Measurements from ENCODE around the gene CCDC3.

Gene CCDC3

DNA sequence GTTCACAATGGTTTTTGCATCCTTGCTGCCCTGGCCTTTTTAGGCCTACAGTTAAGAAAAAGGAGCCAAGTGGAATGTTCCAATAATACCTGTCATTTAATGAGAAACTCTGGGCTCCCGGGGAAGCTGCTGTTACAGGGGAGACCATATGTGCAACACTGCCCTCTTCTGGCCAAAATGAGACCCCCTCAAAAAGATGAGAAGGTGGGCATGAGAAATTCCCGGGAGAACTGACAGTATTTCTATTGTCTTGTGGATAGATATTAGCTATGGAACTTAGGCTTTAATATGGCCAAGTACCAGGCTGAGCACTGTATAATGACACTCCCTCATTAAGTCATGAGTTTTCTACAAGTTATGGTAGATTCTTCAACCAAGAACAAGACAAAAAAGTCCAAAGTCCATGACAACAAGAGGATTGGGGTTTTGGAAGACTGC is 99.4 kb downstream of the CCDC3 start:
- Histone ChIP-seq H3K9ac (ENCODE audit: low read length) (no peak overlapping the region), H3K36me3 (ENCODE audit: low read length) (no peaks in the 10 kb centered on the region), H4K20me1 (ENCODE audit: low read depth, low read length) (no peaks in the 10 kb centered on the region), H3K27me3 (ENCODE audit: low read length) (no peaks in the 10 kb centered on the region), H3K79me2 (ENCODE audit: insufficient read depth, low read length) (no peaks in the 10 kb centered on the region), H3K4me2 (ENCODE audit: low read depth, low read length, poor library complexity, severe bottlenecking) (no peak overlapping the region), H3K9me2 (replicated peaks; ENCODE audit: insufficient read depth, low read length) (no peaks in the 10 kb centered on the region), H3K9me3 (ENCODE audit: insufficient read depth, low read length) (no peaks in the 10 kb centered on the region), H3K4me3 (ENCODE audit: insufficient read depth, low read length, poor library complexity, severe bottlenecking) (no peak overlapping the region), H2AFZ (ENCODE audit: low read depth, low read length, severe bottlenecking) (no peak overlapping the region), H3K27ac (ENCODE audit: low read depth, low read length) (no peak overlapping the region), H3F3A (ENCODE audit: insufficient read depth) (no peaks in the 10 kb centered on the region)
- TF ChIP-seq EZH2phosphoT487 (conservative IDR thresholded peaks at IDR 0.05; ENCODE audit: low read length) = no peak
- TF ChIP-seq, protein P1, sequence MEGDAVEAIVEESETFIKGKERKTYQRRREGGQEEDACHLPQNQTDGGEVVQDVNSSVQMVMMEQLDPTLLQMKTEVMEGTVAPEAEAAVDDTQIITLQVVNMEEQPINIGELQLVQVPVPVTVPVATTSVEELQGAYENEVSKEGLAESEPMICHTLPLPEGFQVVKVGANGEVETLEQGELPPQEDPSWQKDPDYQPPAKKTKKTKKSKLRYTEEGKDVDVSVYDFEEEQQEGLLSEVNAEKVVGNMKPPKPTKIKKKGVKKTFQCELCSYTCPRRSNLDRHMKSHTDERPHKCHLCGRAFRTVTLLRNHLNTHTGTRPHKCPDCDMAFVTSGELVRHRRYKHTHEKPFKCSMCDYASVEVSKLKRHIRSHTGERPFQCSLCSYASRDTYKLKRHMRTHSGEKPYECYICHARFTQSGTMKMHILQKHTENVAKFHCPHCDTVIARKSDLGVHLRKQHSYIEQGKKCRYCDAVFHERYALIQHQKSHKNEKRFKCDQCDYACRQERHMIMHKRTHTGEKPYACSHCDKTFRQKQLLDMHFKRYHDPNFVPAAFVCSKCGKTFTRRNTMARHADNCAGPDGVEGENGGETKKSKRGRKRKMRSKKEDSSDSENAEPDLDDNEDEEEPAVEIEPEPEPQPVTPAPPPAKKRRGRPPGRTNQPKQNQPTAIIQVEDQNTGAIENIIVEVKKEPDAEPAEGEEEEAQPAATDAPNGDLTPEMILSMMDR (IDR thresholded peaks at IDR 0.05; ENCODE audit: insufficient read depth, low read length, poor library complexity, severe bottlenecking) = peak; percentile 86

- Histone ChIP-seq H3K9me3 (ENCODE audit: insufficient read depth, low read length) (no peaks in the 10 kb centered on the region), H3K27ac (ENCODE audit: low read depth, low read length) (no peak overlapping the region), H3K9me2 (replicated peaks; ENCODE audit: insufficient read depth, low read length) (no peaks in the 10 kb centered on the region), H3K4me3 (ENCODE audit: insufficient read depth, low read length, poor library complexity, severe bottlenecking) (no peak overlapping the region), H3K36me3 (ENCODE audit: low read length) (no peaks in the 10 kb centered on the region), H3K9ac (ENCODE audit: low read length) (no peak overlapping the region), H3K79me2 (ENCODE audit: insufficient read depth, low read length) (no peaks in the 10 kb centered on the region), H3K4me2 (ENCODE audit: low read depth, low read length, poor library complexity, severe bottlenecking) (no peak overlapping the region), H4K20me1 (ENCODE audit: low read depth, low read length) (no peaks in the 10 kb centered on the region), H2AFZ (ENCODE audit: low read depth, low read length, severe bottlenecking) (no peak overlapping the region), H3K27me3 (ENCODE audit: low read length) (no peaks in the 10 kb centered on the region), H3F3A (ENCODE audit: insufficient read depth) (no peaks in the 10 kb centered on the region)
- TF ChIP-seq, protein P1 (IDR thresholded peaks at IDR 0.05; ENCODE audit: insufficient read depth, low read length, poor library complexity, severe bottlenecking) = no peak
- no peak for TF ChIP-seq EZH2phosphoT487 (conservative IDR thresholded peaks at IDR 0.05; ENCODE audit: low read length)
Observed at GRCh38 chr10:12899546-12899945, 102.0 kb downstream of the CCDC3 start.

GRCh38 chr10:12898271-12898670 is 103.2 kb downstream of the CCDC3 start:
- Histone ChIP-seq H3K4me3 (ENCODE audit: insufficient read depth, low read length, poor library complexity, severe bottlenecking) (no peak overlapping the region), H3K36me3 (ENCODE audit: low read length) (no peaks in the 10 kb centered on the region), H3K9me2 (replicated peaks; ENCODE audit: insufficient read depth, low read length) (no peaks in the 10 kb centered on the region), H3K79me2 (ENCODE audit: insufficient read depth, low read length) (no peaks in the 10 kb centered on the region), H3K9ac (ENCODE audit: low read length) (no peak overlapping the region), H4K20me1 (ENCODE audit: low read depth, low read length) (no peaks in the 10 kb centered on the region), H3K27ac (ENCODE audit: low read depth, low read length) (no peak overlapping the region), H3K27me3 (ENCODE audit: low read length) (0 out of 2 replicates have a peak, but pooled peaks cover 4% of the 10 kb centered on the region), H3K4me2 (ENCODE audit: low read depth, low read length, poor library complexity, severe bottlenecking) (no peak overlapping the region), H3F3A (ENCODE audit: insufficient read depth) (no peaks in the 10 kb centered on the region), H3K9me3 (ENCODE audit: insufficient read depth, low read length) (no peaks in the 10 kb centered on the region), H2AFZ (ENCODE audit: low read depth, low read length, severe bottlenecking) (no peak overlapping the region)
- TF ChIP-seq EZH2phosphoT487 (conservative IDR thresholded peaks at IDR 0.05; ENCODE audit: low read length) = no peak
- TF ChIP-seq, protein P1 (IDR thresholded peaks at IDR 0.05; ENCODE audit: insufficient read depth, low read length, poor library complexity, severe bottlenecking) = no peak
